HCT116 (cell line): ENCODE results near the gene GPC5. TPM values are rescaled to one million over a fixed set of nuclear protein-coding genes. Genes with fewer than 3 reads are reported as not detected.

Experiments used
- ATAC-seq: fragments of 200-7000 bp; cut with Tn5 transposase; 2 replicates; pipeline ENCODE4 v1.9.1; 2020; ENCODE audit warnings: mild to moderate bottlenecking, moderate library complexity
- BruUV-seq: library from RNA; stranded (reverse); fragments of 400-500 nt; replicated peaks from 2 replicates; lab custom pipeline; 2021; lab: Mats Ljungman, UMichigan
- CTCF ChIA-PET: fragments of 300-600 bp; sonication (Branson Sonifier 250); formaldehyde crosslinking; loops from one replicate; lab custom pipeline; 2021; ENCODE audit warnings: antibody characterized with exemption; lab: Charles Lee
- POLR2A ChIA-PET: fragments of 300-600, 350-600 bp; sonication (Branson Sonifier 250); formaldehyde crosslinking; loops from one replicate; lab custom pipeline; 2021; ENCODE audit warnings: antibody characterized with exemption; lab: Charles Lee
- RAD21 ChIA-PET, 2 experiments: fragments of 300-600 bp; sonication (Branson Sonifier 250); formaldehyde crosslinking; loops; one replicate each; lab custom pipeline; 2023; ENCODE audit warnings: low total read pairs in 2 of 2; ENCODE audit not compliant: uncharacterized antibody in 2 of 2, unreplicated experiment in 2 of 2, low non-redundant PET in 1 of 2; lab: Charles Lee
- DNase-seq: peaks from one replicate; pipeline ENCODE4 v3.0.0-alpha.2; 2010; ENCODE audit warnings: low read depth, low spot score
- H2AFZ ChIP-seq: fragments of 200-600 bp; shearing (Covaris generic), sonication (generic); 2 replicates; pipeline ENCODE4 v1.6.1; 2017; ENCODE audit warnings: low read depth, mixed run types, mixed read lengths, antibody characterized with exemption, low read length; ENCODE audit not compliant: poor library complexity, severe bottlenecking
- H3K27ac ChIP-seq: 2 replicates; pipeline ENCODE4 v1.5.1; 2012; ENCODE audit warnings: low read depth, low read length
- H3K27me3 ChIP-seq: fragments of 200-600 bp; sonication (generic); 2 replicates; pipeline ENCODE4 v1.6.1; 2016; ENCODE audit warnings: mixed run types, low read length, mixed read lengths; ENCODE audit not compliant: insufficient read depth
- H3K36me3 ChIP-seq, 2 experiments: fragments of 200-500 bp in 1 of 2; fragments of 200-600 bp in 1 of 2; sonication (Bioruptor generic) in 1 of 2; sonication (generic) in 1 of 2; 2 replicates each; pipeline versions ENCODE4 v1.5.1 to v1.6.1; 2014 to 2016; ENCODE audit warnings: low read length in 2 of 2, inconsistent platforms in 1 of 2, mixed read lengths in 1 of 2, mixed run types in 1 of 2; ENCODE audit not compliant: insufficient read depth in 2 of 2, control insufficient read depth in 1 of 2
- H3K4me1 ChIP-seq, 2 experiments: fragments of 200-600 bp in 1 of 2; sonication (generic) in 1 of 2; 2 replicates each; pipeline versions ENCODE4 v1.5.1 to v1.6.1; 2012 to 2017; ENCODE audit warnings: low read length in 2 of 2, inconsistent platforms in 1 of 2, mild to moderate bottlenecking in 1 of 2, mixed read lengths in 1 of 2, mixed run types in 1 of 2, moderate library complexity in 1 of 2; ENCODE audit not compliant: insufficient read depth in 2 of 2, control insufficient read depth in 1 of 2
- H3K4me2 ChIP-seq: fragments of 200-600 bp; sonication (generic); 2 replicates; pipeline ENCODE4 v1.6.1; 2017; ENCODE audit warnings: mixed run types, low read length, mixed read lengths
- H3K4me3 ChIP-seq, 2 experiments: fragments of 200-600 bp in 1 of 2; sonication (generic) in 1 of 2; replicated peaks in 1 of 2; 2 replicates each; pipeline ENCODE4 v1.5.1; 2011 to 2016; ENCODE audit warnings: low read length in 2 of 2, control low read depth in 1 of 2, low read depth in 1 of 2, mild to moderate bottlenecking in 1 of 2, mixed read lengths in 1 of 2, mixed run types in 1 of 2
- H3K79me2 ChIP-seq: fragments of 200-600 bp; sonication (generic); 2 replicates; pipeline ENCODE4 v1.6.1; 2017; ENCODE audit warnings: mild to moderate bottlenecking, mixed run types, low read length, moderate library complexity, mixed read lengths; ENCODE audit not compliant: insufficient read depth
- H3K9ac ChIP-seq: fragments of 200-600 bp; sonication (generic); 2 replicates; pipeline ENCODE4 v1.6.1; 2016; ENCODE audit warnings: low read length, mixed read lengths
- H3K9me2 ChIP-seq: fragments of 200-600 bp; sonication (generic), shearing (Covaris generic); 2 replicates; pipeline ENCODE4 v1.6.1; 2017; ENCODE audit warnings: mixed run types, mild to moderate bottlenecking, moderate library complexity; ENCODE audit not compliant: insufficient read depth
- H3K9me3 ChIP-seq, 2 experiments: fragments of 200-500 bp in 1 of 2; fragments of 200-600 bp in 1 of 2; sonication (Bioruptor generic) in 1 of 2; sonication (generic) in 1 of 2; 2 replicates each; pipeline ENCODE4 v1.6.1; 2014 to 2017; ENCODE audit warnings: low read length in 2 of 2, mixed read lengths in 2 of 2, inconsistent platforms in 1 of 2, low read depth in 1 of 2, mild to moderate bottlenecking in 1 of 2, mixed run types in 1 of 2, moderate library complexity in 1 of 2; ENCODE audit not compliant: control insufficient read depth in 1 of 2, insufficient read depth in 1 of 2
- H4K20me1 ChIP-seq: fragments of 200-600 bp; sonication (generic), shearing (Covaris generic); 2 replicates; pipeline ENCODE4 v1.6.1; 2017; ENCODE audit warnings: mixed run types, mild to moderate bottlenecking, moderate library complexity; ENCODE audit not compliant: insufficient read depth
- CEBPB ChIP-seq: IDR thresholded peaks from 2 replicates; pipeline ENCODE4 v1.6.1; 2012; ENCODE audit warnings: low read depth
- ELF1 ChIP-seq: IDR thresholded peaks from 2 replicates; pipeline ENCODE4 v1.6.1; 2012; ENCODE audit warnings: low read depth, borderline replicate concordance
- EZH2 ChIP-seq: fragments of 200-600 bp; sonication (generic); IDR thresholded peaks from 2 replicates; pipeline ENCODE4 v1.6.1; 2017; ENCODE audit warnings: antibody characterized with exemption, mixed run types
- FOSL1 ChIP-seq: IDR thresholded peaks from 2 replicates; pipeline ENCODE4 v1.6.1; 2012; ENCODE audit warnings: low read depth
- JUND ChIP-seq: IDR thresholded peaks from 2 replicates; pipeline ENCODE4 v1.6.1; 2012
- MAX ChIP-seq: IDR thresholded peaks from 2 replicates; pipeline ENCODE4 v1.6.1; 2012
- POLR2A ChIP-seq: IDR thresholded peaks from 2 replicates; pipeline ENCODE4 v1.7.0; 2011; ENCODE audit warnings: borderline replicate concordance; ENCODE audit not compliant: insufficient read depth, insufficient read length; ENCODE audit errors: extremely low read depth
- RAD21 ChIP-seq: IDR thresholded peaks from 2 replicates; pipeline ENCODE4 v1.6.1; 2012; ENCODE audit warnings: low read depth, mild to moderate bottlenecking
- SRF ChIP-seq: IDR thresholded peaks from 2 replicates; pipeline ENCODE4 v1.6.1; 2012; ENCODE audit warnings: low read depth
- TCF7L2 ChIP-seq: IDR thresholded peaks from 2 replicates; pipeline ENCODE4 v1.7.0; 2011; ENCODE audit warnings: borderline replicate concordance, inconsistent platforms; ENCODE audit not compliant: insufficient read depth, insufficient read length; ENCODE audit errors: extremely low read depth
- YY1 ChIP-seq: IDR thresholded peaks from 2 replicates; pipeline ENCODE4 v1.6.1; 2011; ENCODE audit warnings: low read length, low read depth, moderate library complexity, mild to moderate bottlenecking; ENCODE audit not compliant: insufficient replicate concordance; ENCODE audit errors: extremely low read depth
- ZBTB33 ChIP-seq: IDR thresholded peaks from 2 replicates; pipeline ENCODE4 v1.6.1; 2011; ENCODE audit warnings: mild to moderate bottlenecking, low read length, moderate library complexity; ENCODE audit not compliant: insufficient replicate concordance; ENCODE audit errors: extremely low read depth
- ZFX ChIP-seq: fragments of 450-650 bp; IDR thresholded peaks from 2 replicates; pipeline ENCODE4 v1.6.1; 2017
- ZNF274 ChIP-seq: fragments of 200-500 bp; sonication (Bioruptor generic); IDR thresholded peaks from 2 replicates; pipeline ENCODE4 v1.6.1; 2014; ENCODE audit warnings: mild to moderate bottlenecking, low read depth, low read length, inconsistent platforms
- intact Hi-C: fragments of 100-400 bp; cut with micrococcal nuclease; formaldehyde crosslinking; loops from 2 replicates; pipeline ENCODE4 v1.10.0; 2022
- total RNA-seq: library from RNA; stranded (reverse); gene quantifications from one replicate; pipeline ENCODE4 v1.2.1, GENCODE V29; 2021; ENCODE audit not compliant: unreplicated experiment

The GPC5 gene
- total RNA-seq, 1 experiment from 2014 or later: not detected

- ChIA-PET RAD21 (no interaction called here), CTCF (no interaction called here), POLR2A (no interaction called here)
- TF ChIP-seq EZH2 (no peak), RAD21 (no peak), ELF1 (no peak), YY1 (no peak), FOSL1 (no peak), ZNF274 (no peak), MAX (no peak), JUND (no peak), CEBPB (no peak), POLR2A (no peak), ZFX (no peak), ZBTB33 (no peak), TCF7L2 (no peak), SRF (no peak)
- Histone ChIP-seq H3K9me2 (no peaks in the 10 kb centered on the region), H2AFZ (no peak overlapping the region), H3K27me3 (no peaks in the 10 kb centered on the region), H3K9me3 (peaks cover 25 to 31% of the 10 kb centered on the region in 2 experiments; a peak in 2 of 4 replicates), H3K27ac (no peak overlapping the region), H3K4me3 (no peak overlapping the region), H4K20me1 (no peaks in the 10 kb centered on the region), H3K36me3 (no peaks in the 10 kb centered on the region), H3K4me2 (no peak overlapping the region), H3K4me1 (no peaks in the 10 kb centered on the region), H3K79me2 (no peaks in the 10 kb centered on the region), H3K9ac (no peak overlapping the region)
- ATAC-seq (no peak), DNase-seq (no peak)
- intact Hi-C loops: no loop called here
- no TSS peak for BruUV-seq
Measured at GRCh38 chr13:92362717-92363116, 964.3 kb downstream of the GPC5 start.
